ENCODE measurements around the gene ZC3H13.
"Not testable (repeated sequence)": the region's sequence is repeated elsewhere in the genome, so short reads cannot be mapped to it uniquely, and the experiment has no call there.

ZC3H13 gene

GRCh38 chr13:45989607-45990006 lies 62.9 kb downstream of the ZC3H13 start:
- no peak overlapping the region for H3K4me3 ChIP-seq (ENCODE audit: low read depth, low read length)
- ChIA-PET CTCF (interaction anchor here (0.9 kb wide), 1 partner anchor 10 kb away, joined by 3 read pairs; no protein-coding TSS in a partner anchor), POLR2A (no interaction called here)
- TF ChIP-seq, protein P1, sequence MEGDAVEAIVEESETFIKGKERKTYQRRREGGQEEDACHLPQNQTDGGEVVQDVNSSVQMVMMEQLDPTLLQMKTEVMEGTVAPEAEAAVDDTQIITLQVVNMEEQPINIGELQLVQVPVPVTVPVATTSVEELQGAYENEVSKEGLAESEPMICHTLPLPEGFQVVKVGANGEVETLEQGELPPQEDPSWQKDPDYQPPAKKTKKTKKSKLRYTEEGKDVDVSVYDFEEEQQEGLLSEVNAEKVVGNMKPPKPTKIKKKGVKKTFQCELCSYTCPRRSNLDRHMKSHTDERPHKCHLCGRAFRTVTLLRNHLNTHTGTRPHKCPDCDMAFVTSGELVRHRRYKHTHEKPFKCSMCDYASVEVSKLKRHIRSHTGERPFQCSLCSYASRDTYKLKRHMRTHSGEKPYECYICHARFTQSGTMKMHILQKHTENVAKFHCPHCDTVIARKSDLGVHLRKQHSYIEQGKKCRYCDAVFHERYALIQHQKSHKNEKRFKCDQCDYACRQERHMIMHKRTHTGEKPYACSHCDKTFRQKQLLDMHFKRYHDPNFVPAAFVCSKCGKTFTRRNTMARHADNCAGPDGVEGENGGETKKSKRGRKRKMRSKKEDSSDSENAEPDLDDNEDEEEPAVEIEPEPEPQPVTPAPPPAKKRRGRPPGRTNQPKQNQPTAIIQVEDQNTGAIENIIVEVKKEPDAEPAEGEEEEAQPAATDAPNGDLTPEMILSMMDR (IDR thresholded peaks at IDR 0.05; ENCODE audit: insufficient read depth, low read length, missing control alignments): no peak
- DNase-seq (ENCODE audit: low read depth, low spot score): peak; percentile 38

DNA sequence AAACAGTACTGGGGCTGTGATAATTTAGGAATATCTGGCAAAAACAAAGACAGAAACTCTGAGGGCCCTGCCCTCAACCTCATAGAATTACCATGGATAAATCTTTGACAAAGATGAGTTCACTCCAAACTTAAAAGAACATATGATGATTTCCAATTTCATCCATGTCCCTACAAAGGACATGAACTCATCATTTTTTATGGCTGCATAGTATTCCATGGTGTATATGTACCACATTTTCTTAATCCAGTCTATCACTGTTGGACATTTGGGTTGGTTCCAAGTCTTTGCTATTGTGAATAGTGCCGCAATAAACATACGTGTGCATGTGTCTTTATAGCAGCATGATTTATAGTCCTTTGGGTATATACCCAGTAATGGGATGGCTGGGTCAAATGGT lies 71.4 kb downstream of the ZC3H13 start:
- CTCF ChIA-PET; POLR2A ChIA-PET; DNase-seq (ENCODE audit: low read depth, low spot score); H3K4me3 ChIP-seq (ENCODE audit: low read depth, low read length): not testable (repeated sequence)

DNA sequence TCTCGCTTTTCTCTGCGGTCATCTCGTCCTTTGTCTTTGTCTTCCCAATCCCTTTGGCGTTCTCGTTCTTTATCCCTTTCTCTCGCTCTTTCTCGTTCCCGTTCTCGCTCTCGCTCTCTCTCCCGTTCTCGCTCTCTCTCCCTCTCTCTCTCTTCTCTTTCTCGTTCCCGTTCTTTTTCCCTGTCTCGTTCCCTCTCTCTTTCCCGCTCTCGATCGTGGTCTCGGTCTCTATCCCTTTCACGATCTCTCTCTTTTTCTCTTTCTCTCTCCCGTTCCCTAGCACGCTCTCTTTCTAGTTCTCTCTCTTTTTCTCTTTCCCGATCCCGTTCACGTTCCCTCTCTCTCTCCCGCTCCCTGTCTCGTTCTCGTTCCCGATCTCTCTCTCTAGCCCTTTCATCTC lies 77.2 kb downstream of the ZC3H13 start:
- CTCF ChIA-PET: no interaction called here
- TF ChIP-seq, protein P1 (IDR thresholded peaks at IDR 0.05; ENCODE audit: insufficient read depth, low read length, missing control alignments): no peak
- no peak for DNase-seq (ENCODE audit: low read depth, low spot score)

DNA sequence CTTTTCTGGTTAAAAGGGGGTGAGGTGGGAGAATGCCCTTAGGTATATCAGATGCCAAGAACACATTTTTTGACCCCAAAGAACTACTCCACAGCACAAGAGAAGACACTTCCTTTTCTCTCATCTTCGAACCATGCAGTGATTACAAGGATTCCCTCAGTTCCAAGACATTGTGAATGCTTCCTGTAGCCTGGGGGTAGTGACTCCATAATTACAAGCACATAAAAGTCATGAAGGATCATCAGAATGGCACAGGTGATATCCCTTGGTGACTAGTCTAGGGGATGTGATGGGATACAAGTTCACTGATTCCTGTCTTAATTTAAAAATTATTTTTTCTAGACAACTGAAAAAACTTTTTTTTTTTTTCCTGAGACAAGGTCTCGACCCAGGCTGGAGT lies 78.0 kb downstream of the ZC3H13 start:
- TF ChIP-seq, protein P1 (IDR thresholded peaks at IDR 0.05; ENCODE audit: insufficient read depth, low read length, missing control alignments): no peak
- CTCF ChIA-PET: no interaction called here
- DNase-seq (ENCODE audit: low read depth, low spot score): no peak
- no peak overlapping the region for H3K4me3 ChIP-seq (ENCODE audit: low read depth, low read length)
- POLR2A ChIA-PET: no interaction called here

More for the DNA sequence above, 77.2 kb downstream of the ZC3H13 start:
- POLR2A ChIA-PET: no interaction called here
- H3K4me3 ChIP-seq (ENCODE audit: low read depth, low read length): no peak overlapping the region

- DNase-seq (ENCODE audit: low read depth, low spot score): no peak
- H3K4me3 ChIP-seq (ENCODE audit: low read depth, low read length): no peak overlapping the region
- ChIA-PET POLR2A (no interaction called here), CTCF (no interaction called here)
- TF ChIP-seq, protein P1 (IDR thresholded peaks at IDR 0.05; ENCODE audit: insufficient read depth, low read length, missing control alignments): no peak
Measured at GRCh38 chr13:45967589-45967988, 85.0 kb downstream of the ZC3H13 start.

DNA sequence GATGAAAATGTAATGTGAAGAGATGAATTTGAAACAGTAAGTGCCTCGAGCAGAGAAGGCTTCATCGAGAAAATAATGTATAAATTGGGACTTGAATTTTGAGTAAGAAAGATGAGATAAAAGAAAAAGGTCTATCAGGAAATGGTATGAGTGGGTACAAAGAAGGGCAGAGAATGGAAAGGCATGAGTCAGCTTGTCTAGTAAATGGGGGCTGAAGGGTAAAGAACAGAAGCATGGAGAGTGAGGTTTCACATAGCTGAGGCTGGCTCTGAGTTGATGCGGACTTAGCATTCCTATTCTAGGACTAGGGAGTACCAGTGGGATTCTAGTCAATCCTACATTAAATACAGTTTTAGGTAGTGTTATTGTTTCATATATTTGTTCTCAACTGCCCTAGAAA lies 85.8 kb downstream of the ZC3H13 start:
- no peak for DNase-seq (ENCODE audit: low read depth, low spot score)
- H3K4me3 ChIP-seq (ENCODE audit: low read depth, low read length): no peak overlapping the region
- TF ChIP-seq, protein P1 (IDR thresholded peaks at IDR 0.05; ENCODE audit: insufficient read depth, low read length, missing control alignments): no peak
- POLR2A ChIA-PET: no interaction called here
- CTCF ChIA-PET: interaction anchor here (1.1 to 1.4 kb wide), 2 partner anchors 11 to 14 kb away, joined by 3 read pairs; no protein-coding TSS in a partner anchor

- DNase-seq (ENCODE audit: low read depth, low spot score): no peak
- ChIA-PET POLR2A (no interaction called here), CTCF (no interaction called here)
- no peak overlapping the region for H3K4me3 ChIP-seq (ENCODE audit: low read depth, low read length)
- TF ChIP-seq, protein P1 (IDR thresholded peaks at IDR 0.05; ENCODE audit: insufficient read depth, low read length, missing control alignments): no peak
Measured at GRCh38 chr13:45961468-45961867, 91.1 kb downstream of the ZC3H13 start.
